HCT116 (cell line): ENCODE results near the gene HSBP1. TPM values are rescaled to one million over a fixed set of nuclear protein-coding genes. Genes with fewer than 3 reads are reported as not detected.

Source experiments
- ATAC-seq: fragments of 200-7000 bp; cut with Tn5 transposase; 2 replicates; pipeline ENCODE4 v1.9.1; 2020; ENCODE audit warnings: mild to moderate bottlenecking, moderate library complexity
- BruUV-seq: library from RNA; stranded (reverse); fragments of 400-500 nt; replicated peaks from 2 replicates; lab custom pipeline; 2021; lab: Mats Ljungman, UMichigan
- CTCF ChIA-PET: fragments of 300-600 bp; sonication (Branson Sonifier 250); formaldehyde crosslinking; loops from one replicate; lab custom pipeline; 2021; ENCODE audit warnings: antibody characterized with exemption; lab: Charles Lee
- POLR2A ChIA-PET: fragments of 300-600, 350-600 bp; sonication (Branson Sonifier 250); formaldehyde crosslinking; loops from one replicate; lab custom pipeline; 2021; ENCODE audit warnings: antibody characterized with exemption; lab: Charles Lee
- RAD21 ChIA-PET, 2 experiments: fragments of 300-600 bp; sonication (Branson Sonifier 250); formaldehyde crosslinking; loops; one replicate each; lab custom pipeline; 2023; ENCODE audit warnings: low total read pairs in 2 of 2; ENCODE audit not compliant: uncharacterized antibody in 2 of 2, unreplicated experiment in 2 of 2, low non-redundant PET in 1 of 2; lab: Charles Lee
- DNase-seq: peaks from one replicate; pipeline ENCODE4 v3.0.0-alpha.2; 2010; ENCODE audit warnings: low read depth, low spot score
- H2AFZ ChIP-seq: fragments of 200-600 bp; shearing (Covaris generic), sonication (generic); 2 replicates; pipeline ENCODE4 v1.6.1; 2017; ENCODE audit warnings: low read depth, mixed run types, mixed read lengths, antibody characterized with exemption, low read length; ENCODE audit not compliant: poor library complexity, severe bottlenecking
- H3K27ac ChIP-seq: 2 replicates; pipeline ENCODE4 v1.5.1; 2012; ENCODE audit warnings: low read depth, low read length
- H3K27me3 ChIP-seq: fragments of 200-600 bp; sonication (generic); 2 replicates; pipeline ENCODE4 v1.6.1; 2016; ENCODE audit warnings: mixed run types, low read length, mixed read lengths; ENCODE audit not compliant: insufficient read depth
- H3K36me3 ChIP-seq, 2 experiments: fragments of 200-500 bp in 1 of 2; fragments of 200-600 bp in 1 of 2; sonication (Bioruptor generic) in 1 of 2; sonication (generic) in 1 of 2; 2 replicates each; pipeline versions ENCODE4 v1.5.1 to v1.6.1; 2014 to 2016; ENCODE audit warnings: low read length in 2 of 2, inconsistent platforms in 1 of 2, mixed read lengths in 1 of 2, mixed run types in 1 of 2; ENCODE audit not compliant: insufficient read depth in 2 of 2, control insufficient read depth in 1 of 2
- H3K4me1 ChIP-seq, 2 experiments: fragments of 200-600 bp in 1 of 2; sonication (generic) in 1 of 2; 2 replicates each; pipeline versions ENCODE4 v1.5.1 to v1.6.1; 2012 to 2017; ENCODE audit warnings: low read length in 2 of 2, inconsistent platforms in 1 of 2, mild to moderate bottlenecking in 1 of 2, mixed read lengths in 1 of 2, mixed run types in 1 of 2, moderate library complexity in 1 of 2; ENCODE audit not compliant: insufficient read depth in 2 of 2, control insufficient read depth in 1 of 2
- H3K4me2 ChIP-seq: fragments of 200-600 bp; sonication (generic); 2 replicates; pipeline ENCODE4 v1.6.1; 2017; ENCODE audit warnings: mixed run types, low read length, mixed read lengths
- H3K4me3 ChIP-seq, 2 experiments: fragments of 200-600 bp in 1 of 2; sonication (generic) in 1 of 2; replicated peaks in 1 of 2; 2 replicates each; pipeline ENCODE4 v1.5.1; 2011 to 2016; ENCODE audit warnings: low read length in 2 of 2, control low read depth in 1 of 2, low read depth in 1 of 2, mild to moderate bottlenecking in 1 of 2, mixed read lengths in 1 of 2, mixed run types in 1 of 2
- H3K79me2 ChIP-seq: fragments of 200-600 bp; sonication (generic); 2 replicates; pipeline ENCODE4 v1.6.1; 2017; ENCODE audit warnings: mild to moderate bottlenecking, mixed run types, low read length, moderate library complexity, mixed read lengths; ENCODE audit not compliant: insufficient read depth
- H3K9ac ChIP-seq: fragments of 200-600 bp; sonication (generic); 2 replicates; pipeline ENCODE4 v1.6.1; 2016; ENCODE audit warnings: low read length, mixed read lengths
- H3K9me2 ChIP-seq: fragments of 200-600 bp; sonication (generic), shearing (Covaris generic); 2 replicates; pipeline ENCODE4 v1.6.1; 2017; ENCODE audit warnings: mixed run types, mild to moderate bottlenecking, moderate library complexity; ENCODE audit not compliant: insufficient read depth
- H3K9me3 ChIP-seq, 2 experiments: fragments of 200-500 bp in 1 of 2; fragments of 200-600 bp in 1 of 2; sonication (Bioruptor generic) in 1 of 2; sonication (generic) in 1 of 2; 2 replicates each; pipeline ENCODE4 v1.6.1; 2014 to 2017; ENCODE audit warnings: low read length in 2 of 2, mixed read lengths in 2 of 2, inconsistent platforms in 1 of 2, low read depth in 1 of 2, mild to moderate bottlenecking in 1 of 2, mixed run types in 1 of 2, moderate library complexity in 1 of 2; ENCODE audit not compliant: control insufficient read depth in 1 of 2, insufficient read depth in 1 of 2
- H4K20me1 ChIP-seq: fragments of 200-600 bp; sonication (generic), shearing (Covaris generic); 2 replicates; pipeline ENCODE4 v1.6.1; 2017; ENCODE audit warnings: mixed run types, mild to moderate bottlenecking, moderate library complexity; ENCODE audit not compliant: insufficient read depth
- CEBPB ChIP-seq: IDR thresholded peaks from 2 replicates; pipeline ENCODE4 v1.6.1; 2012; ENCODE audit warnings: low read depth
- ELF1 ChIP-seq: IDR thresholded peaks from 2 replicates; pipeline ENCODE4 v1.6.1; 2012; ENCODE audit warnings: low read depth, borderline replicate concordance
- EZH2 ChIP-seq: fragments of 200-600 bp; sonication (generic); IDR thresholded peaks from 2 replicates; pipeline ENCODE4 v1.6.1; 2017; ENCODE audit warnings: antibody characterized with exemption, mixed run types
- EZH2phosphoT487 ChIP-seq: fragments of 200-600 bp; IDR thresholded peaks from 2 replicates; pipeline ENCODE4 v1.6.1; 2018; ENCODE audit warnings: antibody characterized with exemption, borderline replicate concordance
- JUND ChIP-seq: IDR thresholded peaks from 2 replicates; pipeline ENCODE4 v1.6.1; 2012
- MAX ChIP-seq: IDR thresholded peaks from 2 replicates; pipeline ENCODE4 v1.6.1; 2012
- POLR2A ChIP-seq: IDR thresholded peaks from 2 replicates; pipeline ENCODE4 v1.7.0; 2011; ENCODE audit warnings: borderline replicate concordance; ENCODE audit not compliant: insufficient read depth, insufficient read length; ENCODE audit errors: extremely low read depth
- POLR2AphosphoS5 ChIP-seq: IDR thresholded peaks from 2 replicates; pipeline ENCODE4 v1.6.1; 2011; ENCODE audit warnings: mild to moderate bottlenecking, low read depth, low read length, moderate library complexity
- SIN3A ChIP-seq: IDR thresholded peaks from 2 replicates; pipeline ENCODE4 v1.6.1; 2012; ENCODE audit warnings: low read depth
- SP1 ChIP-seq: IDR thresholded peaks from 2 replicates; pipeline ENCODE4 v1.6.1; 2012; ENCODE audit warnings: low read depth
- SRF ChIP-seq: IDR thresholded peaks from 2 replicates; pipeline ENCODE4 v1.6.1; 2012; ENCODE audit warnings: low read depth
- TCF7L2 ChIP-seq: IDR thresholded peaks from 2 replicates; pipeline ENCODE4 v1.7.0; 2011; ENCODE audit warnings: borderline replicate concordance, inconsistent platforms; ENCODE audit not compliant: insufficient read depth, insufficient read length; ENCODE audit errors: extremely low read depth
- YY1 ChIP-seq: IDR thresholded peaks from 2 replicates; pipeline ENCODE4 v1.6.1; 2011; ENCODE audit warnings: low read length, low read depth, moderate library complexity, mild to moderate bottlenecking; ENCODE audit not compliant: insufficient replicate concordance; ENCODE audit errors: extremely low read depth
- ZBTB33 ChIP-seq: IDR thresholded peaks from 2 replicates; pipeline ENCODE4 v1.6.1; 2011; ENCODE audit warnings: mild to moderate bottlenecking, low read length, moderate library complexity; ENCODE audit not compliant: insufficient replicate concordance; ENCODE audit errors: extremely low read depth
- ZNF274 ChIP-seq: fragments of 200-500 bp; sonication (Bioruptor generic); IDR thresholded peaks from 2 replicates; pipeline ENCODE4 v1.6.1; 2014; ENCODE audit warnings: mild to moderate bottlenecking, low read depth, low read length, inconsistent platforms
- intact Hi-C: fragments of 100-400 bp; cut with micrococcal nuclease; formaldehyde crosslinking; loops from 2 replicates; pipeline ENCODE4 v1.10.0; 2022
- total RNA-seq: library from RNA; stranded (reverse); gene quantifications from one replicate; pipeline ENCODE4 v1.2.1, GENCODE V29; 2021; ENCODE audit not compliant: unreplicated experiment
- TF ChIP-seq, protein P1 (sequence below): IDR thresholded peaks from 2 replicates; pipeline ENCODE4 v1.6.1; 2012
- TF ChIP-seq, protein P2 (sequence below), 3 experiments: fragments of 200-600 bp in 1 of 3; sonication (generic) in 1 of 3; IDR thresholded peaks in 2 of 3; conservative IDR thresholded peaks in 1 of 3; 2 replicates each; pipeline ENCODE4 v1.5.1; 2012 to 2017; ENCODE audit warnings: low read depth in 2 of 3, low read length in 2 of 3, antibody characterized with exemption in 1 of 3, borderline replicate concordance in 1 of 3, control low read depth in 1 of 3, mild to moderate bottlenecking in 1 of 3, mixed read lengths in 1 of 3, mixed run types in 1 of 3, moderate library complexity in 1 of 3; ENCODE audit not compliant: insufficient read depth in 1 of 3

HSBP1 gene
- total RNA-seq, 1 experiment from 2014 or later: 270 TPM

GRCh38 chr16:83776944-83777343 is 30.8 kb upstream of the HSBP1 start:
- Histone ChIP-seq H3K27me3 (peaks cover 48% of the 10 kb centered on the region), H3K36me3 (no peaks in the 10 kb centered on the region), H2AFZ (no peak overlapping the region), H3K79me2 (no peaks in the 10 kb centered on the region), H3K9me2 (no peaks in the 10 kb centered on the region), H4K20me1 (no peaks in the 10 kb centered on the region), H3K9me3 (no peaks in the 10 kb centered on the region), H3K27ac (no peak overlapping the region), H3K9ac (no peak overlapping the region), H3K4me2 (no peak overlapping the region), H3K4me1 (no peaks in the 10 kb centered on the region), H3K4me3 (no peak overlapping the region)
- ChIA-PET POLR2A (no interaction called here), CTCF (no interaction called here), RAD21 (no interaction called here)
- no TSS peak for BruUV-seq
- ATAC-seq (no peak), DNase-seq (no peak)
- intact Hi-C loops: no loop called here
- TF ChIP-seq ELF1 (no peak), TCF7L2 (no peak), POLR2A (no peak), CEBPB (no peak), ZNF274 (no peak), EZH2phosphoT487 (no peak), ZBTB33 (no peak), SP1 (no peak), JUND (no peak), EZH2 (no peak), SIN3A (no peak), YY1 (no peak), MAX (no peak), POLR2AphosphoS5 (no peak), SRF (no peak)
- TF ChIP-seq, protein P1, sequence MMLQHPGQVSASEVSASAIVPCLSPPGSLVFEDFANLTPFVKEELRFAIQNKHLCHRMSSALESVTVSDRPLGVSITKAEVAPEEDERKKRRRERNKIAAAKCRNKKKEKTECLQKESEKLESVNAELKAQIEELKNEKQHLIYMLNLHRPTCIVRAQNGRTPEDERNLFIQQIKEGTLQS: no peak
- TF ChIP-seq, protein P2, sequence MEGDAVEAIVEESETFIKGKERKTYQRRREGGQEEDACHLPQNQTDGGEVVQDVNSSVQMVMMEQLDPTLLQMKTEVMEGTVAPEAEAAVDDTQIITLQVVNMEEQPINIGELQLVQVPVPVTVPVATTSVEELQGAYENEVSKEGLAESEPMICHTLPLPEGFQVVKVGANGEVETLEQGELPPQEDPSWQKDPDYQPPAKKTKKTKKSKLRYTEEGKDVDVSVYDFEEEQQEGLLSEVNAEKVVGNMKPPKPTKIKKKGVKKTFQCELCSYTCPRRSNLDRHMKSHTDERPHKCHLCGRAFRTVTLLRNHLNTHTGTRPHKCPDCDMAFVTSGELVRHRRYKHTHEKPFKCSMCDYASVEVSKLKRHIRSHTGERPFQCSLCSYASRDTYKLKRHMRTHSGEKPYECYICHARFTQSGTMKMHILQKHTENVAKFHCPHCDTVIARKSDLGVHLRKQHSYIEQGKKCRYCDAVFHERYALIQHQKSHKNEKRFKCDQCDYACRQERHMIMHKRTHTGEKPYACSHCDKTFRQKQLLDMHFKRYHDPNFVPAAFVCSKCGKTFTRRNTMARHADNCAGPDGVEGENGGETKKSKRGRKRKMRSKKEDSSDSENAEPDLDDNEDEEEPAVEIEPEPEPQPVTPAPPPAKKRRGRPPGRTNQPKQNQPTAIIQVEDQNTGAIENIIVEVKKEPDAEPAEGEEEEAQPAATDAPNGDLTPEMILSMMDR (IDR thresholded peaks at IDR 0.05 in 2 of 3, conservative IDR thresholded peaks at IDR 0.05 in 1 of 3; ENCODE audit: borderline replicate concordance in 1 of 3, insufficient read depth in 1 of 3, low read depth in 2 of 3, low read length in 2 of 3): no peak
